IMR-90 (cell line): Measurements from ENCODE around the gene FLT1.

Experiments
- CEBPB ChIP-seq: IDR thresholded peaks from 2 replicates; pipeline ENCODE4 v1.6.1; 2012; ENCODE audit warnings: low read depth, low read length, improper control_type of control experiment
- CTCF ChIP-seq: conservative IDR thresholded peaks from 2 replicates; pipeline ENCODE4 v1.5.1; 2012; ENCODE audit warnings: mild to moderate bottlenecking, low read depth, low read length, improper control_type of control experiment
- NFE2L2 ChIP-seq: fragments of 150-350 bp; IDR thresholded peaks from 2 replicates; pipeline ENCODE4 v1.6.1; 2016; ENCODE audit warnings: low read depth, mild to moderate bottlenecking, low read length
- POLR2A ChIP-seq: IDR thresholded peaks from 2 replicates; pipeline ENCODE4 v1.6.1; 2012; ENCODE audit warnings: mild to moderate bottlenecking, low read depth, low read length
- RFX5 ChIP-seq: IDR thresholded peaks from 2 replicates; pipeline ENCODE4 v1.8.0; 2012; ENCODE audit warnings: low read depth, mild to moderate bottlenecking, low read length, moderate library complexity
- SMC3 ChIP-seq: fragments of 150-350 bp; IDR thresholded peaks from 2 replicates; pipeline ENCODE4 v1.6.1; 2016; ENCODE audit warnings: low read depth, mild to moderate bottlenecking, antibody characterized with exemption, low read length, moderate library complexity
- USF2 ChIP-seq: fragments of 150-350 bp; IDR thresholded peaks from 2 replicates; pipeline ENCODE4 v1.6.1; 2017; ENCODE audit warnings: mild to moderate bottlenecking, antibody characterized with exemption, low read length, low read depth

- TF ChIP-seq CTCF, result no peak
- no peak for TF ChIP-seq POLR2A
- no peak for TF ChIP-seq NFE2L2
- TF ChIP-seq CEBPB, result no peak
- TF ChIP-seq SMC3, result no peak
- TF ChIP-seq RFX5, result no peak
- TF ChIP-seq USF2, result no peak
These were observed 33.5 kb upstream of the FLT1 start for GRCh38 chr13:28528388-28528787.
